Measurements from ENCODE around the gene POLR3H.

- TF ChIP-seq CTCF (IDR thresholded peaks at IDR 0.05; ENCODE audit: low read length) (no peak), EZH2 (optimal IDR thresholded peaks at IDR 0.05; ENCODE audit: low read depth, low read length) (no peak)
These were observed 24.5 kb upstream of the POLR3H start for GRCh38 chr22:41568811-41569210.
